Trophoblast cell (in vitro differentiated cells and primary cell): Measurements from ENCODE around the gene ZP1.

Source experiments
- DNase-seq, 2 donors: peaks; one replicate each; pipeline ENCODE4 v3.0.0-alpha.2; 2016
- H2AFZ ChIP-seq: 2 replicates; pipeline ENCODE4 v1.6.1; 2013; ENCODE audit warnings: low read length, moderate library complexity, mild to moderate bottlenecking; ENCODE audit not compliant: insufficient read depth, poor library complexity
- H2AK5ac ChIP-seq: 2 replicates; pipeline ENCODE4 v1.6.1; 2013; ENCODE audit warnings: mild to moderate bottlenecking, low read length
- H2BK120ac ChIP-seq: 2 replicates; pipeline ENCODE4 v1.6.1; 2013; ENCODE audit warnings: low read length, mild to moderate bottlenecking, moderate library complexity; ENCODE audit not compliant: insufficient read depth, poor library complexity
- H2BK12ac ChIP-seq: 2 replicates; pipeline ENCODE4 v1.6.1; 2013; ENCODE audit warnings: mild to moderate bottlenecking, low read length, moderate library complexity
- H2BK5ac ChIP-seq: 2 replicates; pipeline ENCODE4 v1.6.1; 2013; ENCODE audit warnings: low read length, low read depth, moderate library complexity, mild to moderate bottlenecking; ENCODE audit not compliant: poor library complexity
- H3K14ac ChIP-seq: 2 replicates; pipeline ENCODE4 v1.6.1; 2013; ENCODE audit warnings: mild to moderate bottlenecking, low read length
- H3K18ac ChIP-seq: 2 replicates; pipeline ENCODE4 v1.6.1; 2013; ENCODE audit warnings: mild to moderate bottlenecking, low read length
- H3K23ac ChIP-seq: 2 replicates; pipeline ENCODE4 v1.6.1; 2013; ENCODE audit warnings: low read length
- H3K27ac ChIP-seq: 2 replicates; pipeline ENCODE4 v1.5.1; 2013; ENCODE audit warnings: low read depth, mild to moderate bottlenecking, inconsistent platforms, low read length, moderate library complexity
- H3K27me3 ChIP-seq: 2 replicates; pipeline ENCODE4 v1.6.1; 2013; ENCODE audit warnings: inconsistent platforms, mild to moderate bottlenecking, low read length, moderate library complexity; ENCODE audit not compliant: insufficient read depth
- H3K36me3 ChIP-seq, 2 experiments: 1 replicate in 1 of 2; 2 replicates in 1 of 2; pipeline ENCODE4 v1.6.1; 2013; ENCODE audit warnings: low read length in 2 of 2, mild to moderate bottlenecking in 2 of 2, moderate library complexity in 1 of 2; ENCODE audit not compliant: insufficient read depth in 2 of 2, control insufficient read depth in 1 of 2
- H3K4ac ChIP-seq: 2 replicates; pipeline ENCODE4 v1.6.1; 2013; ENCODE audit warnings: low read depth, mild to moderate bottlenecking, low read length, moderate library complexity
- H3K4me1 ChIP-seq, 2 experiments: 1 replicate in 1 of 2; 2 replicates in 1 of 2; pipeline ENCODE4 v1.6.1; 2013; ENCODE audit warnings: low read length in 2 of 2, mild to moderate bottlenecking in 2 of 2, moderate library complexity in 1 of 2; ENCODE audit not compliant: insufficient read depth in 2 of 2, control insufficient read depth in 1 of 2
- H3K4me2 ChIP-seq: 2 replicates; pipeline ENCODE4 v1.6.1; 2013; ENCODE audit warnings: inconsistent platforms, mild to moderate bottlenecking, low read length, moderate library complexity
- H3K4me3 ChIP-seq: 2 replicates; pipeline ENCODE4 v1.5.1; 2013; ENCODE audit warnings: mild to moderate bottlenecking, low read depth, low read length, inconsistent platforms
- H3K79me1 ChIP-seq: one replicate; pipeline ENCODE4 v1.6.1; 2013; ENCODE audit warnings: low read length
- H3K79me2 ChIP-seq: 2 replicates; pipeline ENCODE4 v1.6.1; 2013; ENCODE audit warnings: low read length, mild to moderate bottlenecking; ENCODE audit not compliant: control insufficient read depth, insufficient read depth, poor library complexity
- H3K9ac ChIP-seq: 2 replicates; pipeline ENCODE4 v1.6.1; 2013; ENCODE audit warnings: mild to moderate bottlenecking, low read length
- H3K9me3 ChIP-seq: 2 replicates; pipeline ENCODE4 v1.6.1; 2013; ENCODE audit warnings: low read depth, mild to moderate bottlenecking, control low read depth, inconsistent platforms, low read length; ENCODE audit not compliant: insufficient read depth
- H4K12ac ChIP-seq: 2 replicates; pipeline ENCODE4 v1.6.1; 2013; ENCODE audit warnings: low read depth, mild to moderate bottlenecking, low read length, moderate library complexity
- H4K8ac ChIP-seq: 2 replicates; pipeline ENCODE4 v1.6.1; 2013; ENCODE audit warnings: low read depth, mild to moderate bottlenecking, low read length, moderate library complexity
- H4K91ac ChIP-seq: one replicate; pipeline ENCODE4 v1.6.1; 2013; ENCODE audit warnings: low read depth, mild to moderate bottlenecking, low read length, moderate library complexity
- WGBS: extraction: QIAGEN DNeasy Blood & Tissue Kit; methylation state at CpG from one replicate; pipeline ENCODE4 v1.1.7; 2013; ENCODE audit warnings: missing lambda C conversion rate; ENCODE audit not compliant: insufficient read length, insufficient coverage; ENCODE audit errors: extremely low coverage; 5-methylcytosine and 5-hydroxymethylcytosine counted together

ZP1 gene

GRCh38 chr11:60878245-60879101, 11.1 kb downstream of the ZP1 start:
- no peaks in the 10 kb centered on the region for H3K79me1 ChIP-seq
- H3K9me3 ChIP-seq, result no peaks in the 10 kb centered on the region
- no peak overlapping the region for H2BK12ac ChIP-seq
- H3K4me3 ChIP-seq, result no peak overlapping the region
- DNase-seq, result no peak
- H3K18ac ChIP-seq, result no peak overlapping the region
- no peak overlapping the region for H3K27ac ChIP-seq
- H3K23ac ChIP-seq, result no peak overlapping the region
- H3K36me3 ChIP-seq, result no peaks in the 10 kb centered on the region
- H2AK5ac ChIP-seq, result no peak overlapping the region
- H2BK5ac ChIP-seq, result no peak overlapping the region
- H4K12ac ChIP-seq, result no peak overlapping the region
- WGBS, result no CpG with 5 or more reads among the region's 5 CpGs
- no peak overlapping the region for H4K91ac ChIP-seq
- no peak overlapping the region for H3K9ac ChIP-seq
- no peak overlapping the region for H3K14ac ChIP-seq
- H2BK120ac ChIP-seq, result no peak overlapping the region
- H3K4me2 ChIP-seq, result no peak overlapping the region
- no peak overlapping the region for H3K4ac ChIP-seq
- no peaks in the 10 kb centered on the region for H3K27me3 ChIP-seq
- H3K79me2 ChIP-seq, result no peaks in the 10 kb centered on the region
- H3K4me1 ChIP-seq, result no peaks in the 10 kb centered on the region
- H2AFZ ChIP-seq, result no peak overlapping the region
- H4K8ac ChIP-seq, result no peak overlapping the region

DNA sequence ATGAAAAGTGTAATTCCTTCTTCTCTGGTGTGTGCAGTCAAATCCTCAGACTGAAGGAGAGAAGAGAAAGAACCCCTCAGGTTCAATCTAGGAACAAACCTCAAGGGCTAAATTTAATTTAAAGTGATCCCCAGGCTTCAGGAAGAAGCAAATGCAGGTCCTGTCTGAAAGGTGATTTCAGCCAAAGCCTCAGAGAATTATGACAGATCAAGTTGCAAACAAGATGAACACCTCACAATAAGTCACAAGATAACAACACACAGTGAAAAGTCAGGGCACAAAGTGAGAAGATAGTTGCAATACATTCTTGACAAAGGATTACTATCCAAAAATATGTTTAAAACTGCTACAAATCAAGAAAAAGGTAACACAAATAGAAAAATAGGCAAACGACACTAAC, 11.8 kb downstream of the ZP1 start:
- Histone ChIP-seq H3K79me1 (no peaks in the 10 kb centered on the region), H3K4ac (no peak overlapping the region), H3K27ac (no peak overlapping the region), H3K14ac (no peak overlapping the region), H3K4me3 (no peak overlapping the region), H3K4me1 (no peaks in the 10 kb centered on the region), H2AK5ac (no peak overlapping the region), H3K36me3 (no peaks in the 10 kb centered on the region), H3K27me3 (no peaks in the 10 kb centered on the region), H2BK12ac (no peak overlapping the region), H3K18ac (no peak overlapping the region), H3K79me2 (no peaks in the 10 kb centered on the region), H4K91ac (no peak overlapping the region), H3K23ac (no peak overlapping the region), H4K12ac (no peak overlapping the region), H3K9me3 (no peaks in the 10 kb centered on the region), H3K4me2 (no peak overlapping the region), H2AFZ (no peak overlapping the region), H2BK120ac (no peak overlapping the region), H4K8ac (no peak overlapping the region), H2BK5ac (no peak overlapping the region), H3K9ac (no peak overlapping the region)
- no CpG with 5 or more reads among the region's 1 CpG for whole genome bisulfite sequencing
- DNase-seq, result no peak

- H4K91ac ChIP-seq, result no peak overlapping the region
- no peak overlapping the region for H2BK120ac ChIP-seq
- no peak overlapping the region for H3K18ac ChIP-seq
- H4K12ac ChIP-seq, result no peak overlapping the region
- no peak overlapping the region for H2AK5ac ChIP-seq
- no peak overlapping the region for H3K4me2 ChIP-seq
- no CpG with 5 or more reads among the region's 5 CpGs for WGBS
- no peak overlapping the region for H4K8ac ChIP-seq
- H3K9me3 ChIP-seq, result no peaks in the 10 kb centered on the region
- no peak overlapping the region for H3K4me3 ChIP-seq
- no peak overlapping the region for H2BK5ac ChIP-seq
- H3K4me1 ChIP-seq, result no peaks in the 10 kb centered on the region
- no peaks in the 10 kb centered on the region for H3K36me3 ChIP-seq
- no peaks in the 10 kb centered on the region for H3K79me1 ChIP-seq
- H3K9ac ChIP-seq, result no peak overlapping the region
- no peaks in the 10 kb centered on the region for H3K79me2 ChIP-seq
- no peak overlapping the region for H3K4ac ChIP-seq
- H3K23ac ChIP-seq, result no peak overlapping the region
- no peak overlapping the region for H3K14ac ChIP-seq
- no peak for DNase-seq
- H2BK12ac ChIP-seq, result no peak overlapping the region
- H3K27me3 ChIP-seq, result no peaks in the 10 kb centered on the region
- no peak overlapping the region for H3K27ac ChIP-seq
- H2AFZ ChIP-seq, result no peak overlapping the region
Observed at GRCh38 chr11:60879971-60880588, 12.7 kb downstream of the ZP1 start.

GRCh38 chr11:60880643-60881282, 13.4 kb downstream of the ZP1 start:
- H3K18ac ChIP-seq, result no peak overlapping the region
- no peak overlapping the region for H3K27ac ChIP-seq
- H2AFZ ChIP-seq, result no peak overlapping the region
- no peaks in the 10 kb centered on the region for H3K27me3 ChIP-seq
- H3K4ac ChIP-seq, result no peak overlapping the region
- no peaks in the 10 kb centered on the region for H3K79me2 ChIP-seq
- H2BK120ac ChIP-seq, result no peak overlapping the region
- H3K9me3 ChIP-seq, result no peaks in the 10 kb centered on the region
- no peak overlapping the region for H4K91ac ChIP-seq
- no peak for DNase-seq
- no peak overlapping the region for H3K4me2 ChIP-seq
- no peaks in the 10 kb centered on the region for H3K4me1 ChIP-seq
- H2BK12ac ChIP-seq, result no peak overlapping the region
- no peak overlapping the region for H3K4me3 ChIP-seq
- no peak overlapping the region for H2AK5ac ChIP-seq
- no peak overlapping the region for H3K9ac ChIP-seq
- H4K12ac ChIP-seq, result no peak overlapping the region
- H3K14ac ChIP-seq, result no peak overlapping the region
- H2BK5ac ChIP-seq, result no peak overlapping the region
- H4K8ac ChIP-seq, result no peak overlapping the region
- no peak overlapping the region for H3K23ac ChIP-seq
- no peaks in the 10 kb centered on the region for H3K36me3 ChIP-seq
- no peaks in the 10 kb centered on the region for H3K79me1 ChIP-seq
- WGBS, result no CpG with 5 or more reads among the region's 8 CpGs
